SK-N-SH (cell line): Measurements from ENCODE around the gene UBC. TPM values are rescaled to one million over a fixed set of nuclear protein-coding genes. Genes with fewer than 3 reads are reported as not detected.
"Not testable (repeated sequence)": the region's sequence is repeated elsewhere in the genome, so short reads cannot be mapped to it uniquely, and the experiment has no call there.

ENCODE experiments used
- CTCF ChIA-PET: fragments of 300-600, 350-600 bp; formaldehyde crosslinking; extraction: SDS; loops from one replicate; lab custom pipeline; 2021; lab: Yijun Ruan, JAX
- POLR2A ChIA-PET: fragments of 350-600 bp; sonication (Branson Sonifier 250); formaldehyde crosslinking; extraction: SDS; loops from one replicate; lab custom pipeline; 2020; ENCODE audit warnings: antibody characterized with exemption, inconsistent platforms; lab: Yijun Ruan, JAX
- DNase-seq: peaks from one replicate; pipeline ENCODE4 v3.0.0; 2012
- H2AFZ ChIP-seq: fragments of 200-600 bp; sonication (generic); 2 replicates; pipeline ENCODE4 v1.8.1; 2016; ENCODE audit warnings: antibody characterized with exemption, mild to moderate bottlenecking, low read depth
- H3F3A ChIP-seq: fragments of 200-600 bp; sonication (generic); replicated peaks from 2 replicates; pipeline ENCODE3; 2016; ENCODE audit warnings: antibody characterized with exemption, mild to moderate bottlenecking; ENCODE audit not compliant: insufficient read depth
- H3K27ac ChIP-seq, 2 experiments: fragments of 200-500 bp in 1 of 2; fragments of 200-600 bp in 1 of 2; sonication (Bioruptor generic) in 1 of 2; sonication (generic), shearing (Covaris generic) in 1 of 2; 2 replicates each; pipeline versions ENCODE4 v1.5.1 to v1.6.1; 2014 to 2016; ENCODE audit warnings: low read depth in 2 of 2, inconsistent platforms in 1 of 2, low read length in 1 of 2, mild to moderate bottlenecking in 1 of 2, mixed read lengths in 1 of 2
- H3K27me3 ChIP-seq: fragments of 200-600 bp; sonication (generic), shearing (Covaris generic); 2 replicates; pipeline ENCODE4 v1.6.1; 2016; ENCODE audit warnings: mixed run types; ENCODE audit not compliant: insufficient read depth
- H3K36me3 ChIP-seq, 2 experiments: fragments of 200-500 bp in 1 of 2; fragments of 200-600 bp in 1 of 2; sonication (Bioruptor generic) in 1 of 2; sonication (generic) in 1 of 2; replicated peaks in 1 of 2; 2 replicates each; pipeline versions ENCODE3 to v1.5.1; 2014 to 2016; ENCODE audit warnings: low read length in 1 of 2, mild to moderate bottlenecking in 1 of 2; ENCODE audit not compliant: insufficient read depth in 2 of 2, control insufficient read depth in 1 of 2
- H3K4me1 ChIP-seq, 2 experiments: fragments of 200-500 bp in 1 of 2; fragments of 200-600 bp in 1 of 2; sonication (Bioruptor generic) in 1 of 2; sonication (generic), shearing (Covaris generic) in 1 of 2; 2 replicates each; pipeline versions ENCODE4 v1.5.1 to v1.6.1; 2014 to 2016; ENCODE audit warnings: low read depth in 1 of 2, low read length in 1 of 2, mixed run types in 1 of 2; ENCODE audit not compliant: insufficient read depth in 2 of 2, control insufficient read depth in 1 of 2
- H3K4me2 ChIP-seq: fragments of 200-600 bp; sonication (generic), shearing (Covaris generic); 2 replicates; pipeline ENCODE4 v1.6.1; 2017; ENCODE audit warnings: mixed run types
- H3K4me3 ChIP-seq, 2 experiments: fragments of 200-500 bp in 1 of 2; fragments of 200-600 bp in 1 of 2; sonication (Bioruptor generic) in 1 of 2; sonication (generic), shearing (Covaris generic) in 1 of 2; 2 replicates each; pipeline versions ENCODE4 v1.5.1 to v1.8.1; 2014 to 2016; ENCODE audit warnings: low read depth in 2 of 2, inconsistent platforms in 1 of 2, low read length in 1 of 2, mild to moderate bottlenecking in 1 of 2, mixed read lengths in 1 of 2, moderate library complexity in 1 of 2
- H3K79me2 ChIP-seq: fragments of 200-600 bp; sonication (generic); 2 replicates; pipeline ENCODE4 v1.8.1; 2017; ENCODE audit warnings: mild to moderate bottlenecking; ENCODE audit not compliant: insufficient read depth
- H3K9ac ChIP-seq: fragments of 200-600 bp; sonication (generic); 2 replicates; pipeline ENCODE4 v1.6.1; 2017; ENCODE audit warnings: mixed run types
- H3K9me2 ChIP-seq: fragments of 200-600 bp; sonication (generic); 2 replicates; pipeline ENCODE4 v1.6.1; 2017; ENCODE audit warnings: mixed run types
- H3K9me3 ChIP-seq: fragments of 200-600 bp; sonication (generic); 2 replicates; pipeline ENCODE4 v1.6.1; 2017; ENCODE audit warnings: mixed run types, mild to moderate bottlenecking, moderate library complexity
- H4K20me1 ChIP-seq: fragments of 200-600 bp; sonication (generic); 2 replicates; pipeline ENCODE4 v1.6.1; 2017; ENCODE audit warnings: mild to moderate bottlenecking, mixed run types; ENCODE audit not compliant: insufficient read depth
- ELF1 ChIP-seq: IDR thresholded peaks from 2 replicates; pipeline ENCODE4 v1.4.0; 2012
- EP300 ChIP-seq, 2 experiments: IDR thresholded peaks; 2 replicates each; pipeline versions ENCODE4 v1.4.0 to v1.6.1; 2012; ENCODE audit warnings: borderline replicate concordance in 1 of 2, low read depth in 1 of 2, low read length in 1 of 2
- FOSL2 ChIP-seq: IDR thresholded peaks from 2 replicates; pipeline ENCODE4 v1.4.0; 2012; ENCODE audit warnings: low read depth, mild to moderate bottlenecking, moderate library complexity, borderline replicate concordance
- GATA2 ChIP-seq: sonication (generic); formaldehyde crosslinking; IDR thresholded peaks from 2 replicates; pipeline ENCODE4 v1.5.0; 2020; ENCODE audit warnings: mild to moderate bottlenecking, missing genetic modification reagents
- MXI1 ChIP-seq: IDR thresholded peaks from 2 replicates; pipeline ENCODE4 v1.6.1; 2012; ENCODE audit warnings: mild to moderate bottlenecking, low read depth, low read length, improper control_type of control experiment
- RCOR1 ChIP-seq: fragments of 150-350 bp; IDR thresholded peaks from 2 replicates; pipeline ENCODE4 v1.6.1; 2017; ENCODE audit warnings: antibody characterized with exemption, low read length
- TAF1 ChIP-seq: IDR thresholded peaks from 2 replicates; pipeline ENCODE4 v1.6.1; 2012; ENCODE audit warnings: low read depth, mild to moderate bottlenecking, low read length, moderate library complexity, borderline replicate concordance
- TEAD4 ChIP-seq: IDR thresholded peaks from 2 replicates; pipeline ENCODE4 v1.4.0; 2012; ENCODE audit warnings: mild to moderate bottlenecking, borderline replicate concordance; ENCODE audit not compliant: insufficient read depth
- WGBS: methylation state at CpG from one replicate; pipeline ENCODE4 v1.1.6; 2017; ENCODE audit warnings: low lambda C conversion rate; 5-methylcytosine and 5-hydroxymethylcytosine counted together
- polyA plus RNA-seq, 3 experiments: library from polyadenylated mRNA; depleted of rRNA; stranded (reverse); fragments of >200 nt; gene quantifications; 2 replicates each; pipeline ENCODE4 v1.2.3, GENCODE V29; 2012
- TF ChIP-seq, protein P1 (sequence below): IDR thresholded peaks from 2 replicates; pipeline ENCODE4 v1.6.1; 2012; ENCODE audit warnings: mild to moderate bottlenecking, low read depth, low read length, moderate library complexity

Gene UBC
- polyA plus RNA-seq, 1 of the 3 experiments (the other 2 are of a cell fraction), result 1,327 TPM

DNA sequence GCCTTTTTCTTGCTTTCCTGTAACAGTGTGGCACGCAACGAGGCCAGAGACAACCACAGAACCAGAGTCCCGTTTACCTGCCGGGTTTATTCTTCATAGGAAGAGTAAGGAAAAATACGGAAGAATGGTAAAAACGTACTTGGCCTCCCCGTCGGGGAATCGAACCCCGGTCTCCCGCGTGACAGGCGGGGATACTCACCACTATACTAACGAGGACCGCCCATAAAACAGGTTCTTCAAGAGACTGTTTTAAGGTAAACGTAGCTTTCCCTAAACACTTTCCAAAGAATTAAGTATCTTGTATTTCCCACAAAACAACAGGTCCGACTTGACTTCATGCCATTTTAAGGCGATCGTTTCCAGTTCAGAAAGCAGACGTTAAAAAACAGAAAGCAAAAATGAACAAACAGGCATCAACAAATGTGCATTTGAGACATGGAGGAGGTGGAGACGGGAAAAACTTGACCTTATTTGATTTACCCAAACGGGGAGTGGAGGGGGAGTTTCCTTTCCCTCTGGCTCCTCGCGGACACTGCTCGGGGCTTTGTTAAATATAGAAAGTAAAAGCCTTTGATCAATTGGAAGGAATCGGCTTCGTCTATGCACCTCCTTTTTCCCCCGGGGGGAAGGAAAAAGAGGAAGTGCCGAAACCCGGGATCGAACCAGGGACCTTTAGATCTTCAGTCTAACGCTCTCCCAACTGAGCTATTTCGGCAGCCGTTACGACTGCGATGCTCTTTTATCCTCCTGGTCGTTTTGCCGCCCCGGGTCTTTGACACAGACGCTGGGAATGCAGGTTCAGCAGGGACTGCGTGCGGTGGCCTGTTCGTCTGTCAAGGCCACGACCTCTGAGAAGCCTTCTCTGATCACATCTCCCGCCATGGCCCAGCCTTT lies 13.0 kb upstream of the UBC start:
- 3% methylated on average over 44 of the region's 45 CpGs for WGBS
- peak; percentile 89 for DNase-seq

DNA sequence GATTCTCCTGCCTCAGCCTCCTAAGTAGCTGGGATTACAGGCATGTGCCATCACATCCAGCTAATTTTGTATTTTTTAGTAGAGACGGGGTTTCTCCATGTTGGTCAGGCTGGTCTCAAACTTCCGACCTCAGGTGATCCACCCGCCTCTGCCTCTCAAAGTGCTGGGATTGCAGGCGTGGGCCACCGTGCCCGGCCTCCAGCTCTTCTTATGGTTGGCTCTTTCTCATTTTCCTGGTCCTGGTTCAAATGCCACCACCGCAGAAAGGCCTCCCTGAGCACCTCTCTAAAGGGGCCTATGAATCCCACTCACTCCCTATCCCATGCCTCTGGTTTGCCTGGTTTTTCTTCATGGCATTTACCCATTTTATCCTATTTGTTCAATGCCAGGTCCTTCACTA lies 11.3 kb upstream of the UBC start:
- H3K27me3 ChIP-seq, H2AFZ ChIP-seq, H3K79me2 ChIP-seq, H3K4me3 ChIP-seq, H3K36me3 ChIP-seq, H3K9me2 ChIP-seq, H3F3A ChIP-seq, POLR2A ChIA-PET, H3K27ac ChIP-seq, DNase-seq, H3K9me3 ChIP-seq, H3K4me2 ChIP-seq, H3K9ac ChIP-seq, H4K20me1 ChIP-seq: not testable (repeated sequence)
- CTCF ChIA-PET, result interaction anchor here (1.4 to 1.8 kb wide), 3 partner anchors 13 to 19 kb away, joined by 5 to 7 read pairs (median 6); no protein-coding TSS in a partner anchor
- H3K4me1 ChIP-seq, result peaks cover 0 to 15% of the 10 kb centered on the region in 2 experiments; a peak in 1 of 4 replicates
- 91% methylated on average over 7 of the region's 7 CpGs for WGBS

More for the DNA sequence above, 13.0 kb upstream of the UBC start:
- Histone ChIP-seq H3K4me2 (peak overlapping the region; percentile 65), H3K9me2 (no peaks in the 10 kb centered on the region), H4K20me1 (no peaks in the 10 kb centered on the region), H3K36me3 (no peaks in the 10 kb centered on the region), H3K9me3 (no peaks in the 10 kb centered on the region), H3K4me3 (peak overlapping the region; percentile 69 to 72), H3K27me3 (no peaks in the 10 kb centered on the region), H3K79me2 (no peaks in the 10 kb centered on the region), H3K9ac (peak overlapping the region; percentile 75), H2AFZ (peak overlapping the region; percentile 70), H3K27ac (peak overlapping the region; percentile 71 to 91), H3K4me1 (peaks cover 0 to 10% of the 10 kb centered on the region in 2 experiments; a peak in 1 of 4 replicates), H3F3A (peaks cover 3% of the 10 kb centered on the region)
- ChIA-PET POLR2A (interaction anchor here (1.0 to 1.6 kb wide), 3 partner anchors 10 to 13 kb away, joined by 6 to 7 read pairs (median 6); partner anchors contain the start of gene UBC), CTCF (interaction anchor here (2.4 to 2.6 kb wide), 2 partner anchors 12 to 21 kb away, joined by 10 to 22 read pairs; no protein-coding TSS in a partner anchor)
- TF ChIP-seq ELF1, result no peak
- TF ChIP-seq RCOR1, result 0 out of 2 replicates have a peak, but pooled peaks have one; percentile 18
- TF ChIP-seq TEAD4, result peak; percentile 79
- TF ChIP-seq TAF1, result peak; percentile 48; the same call in 1 of the 2 replicates
- TF ChIP-seq, protein P1, sequence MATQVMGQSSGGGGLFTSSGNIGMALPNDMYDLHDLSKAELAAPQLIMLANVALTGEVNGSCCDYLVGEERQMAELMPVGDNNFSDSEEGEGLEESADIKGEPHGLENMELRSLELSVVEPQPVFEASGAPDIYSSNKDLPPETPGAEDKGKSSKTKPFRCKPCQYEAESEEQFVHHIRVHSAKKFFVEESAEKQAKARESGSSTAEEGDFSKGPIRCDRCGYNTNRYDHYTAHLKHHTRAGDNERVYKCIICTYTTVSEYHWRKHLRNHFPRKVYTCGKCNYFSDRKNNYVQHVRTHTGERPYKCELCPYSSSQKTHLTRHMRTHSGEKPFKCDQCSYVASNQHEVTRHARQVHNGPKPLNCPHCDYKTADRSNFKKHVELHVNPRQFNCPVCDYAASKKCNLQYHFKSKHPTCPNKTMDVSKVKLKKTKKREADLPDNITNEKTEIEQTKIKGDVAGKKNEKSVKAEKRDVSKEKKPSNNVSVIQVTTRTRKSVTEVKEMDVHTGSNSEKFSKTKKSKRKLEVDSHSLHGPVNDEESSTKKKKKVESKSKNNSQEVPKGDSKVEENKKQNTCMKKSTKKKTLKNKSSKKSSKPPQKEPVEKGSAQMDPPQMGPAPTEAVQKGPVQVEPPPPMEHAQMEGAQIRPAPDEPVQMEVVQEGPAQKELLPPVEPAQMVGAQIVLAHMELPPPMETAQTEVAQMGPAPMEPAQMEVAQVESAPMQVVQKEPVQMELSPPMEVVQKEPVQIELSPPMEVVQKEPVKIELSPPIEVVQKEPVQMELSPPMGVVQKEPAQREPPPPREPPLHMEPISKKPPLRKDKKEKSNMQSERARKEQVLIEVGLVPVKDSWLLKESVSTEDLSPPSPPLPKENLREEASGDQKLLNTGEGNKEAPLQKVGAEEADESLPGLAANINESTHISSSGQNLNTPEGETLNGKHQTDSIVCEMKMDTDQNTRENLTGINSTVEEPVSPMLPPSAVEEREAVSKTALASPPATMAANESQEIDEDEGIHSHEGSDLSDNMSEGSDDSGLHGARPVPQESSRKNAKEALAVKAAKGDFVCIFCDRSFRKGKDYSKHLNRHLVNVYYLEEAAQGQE, result 0 out of 2 replicates have a peak, but pooled peaks have one; percentile 32
- TF ChIP-seq EP300 (IDR thresholded peaks at IDR 0.05; ENCODE audit: borderline replicate concordance in 1 of 2, low read depth in 1 of 2, low read length in 1 of 2), result peak in 1 of 2 experiments; percentile 47; a peak in 1 of 4 replicates
- no peak for TF ChIP-seq GATA2
- peak; percentile 63 for TF ChIP-seq FOSL2
- peak; percentile 55 for TF ChIP-seq MXI1
